Ecto neural progenitor cell (in vitro differentiated cells): ENCODE measurements around the gene IL13.
"Not testable (repeated sequence)": the region's sequence is repeated elsewhere in the genome, so short reads cannot be mapped to it uniquely, and the experiment has no call there.

Experiments
- DNase-seq: peaks from one replicate; pipeline ENCODE4 v3.0.0-alpha.2; 2018; ENCODE audit warnings: low spot score

The IL13 gene

DNA sequence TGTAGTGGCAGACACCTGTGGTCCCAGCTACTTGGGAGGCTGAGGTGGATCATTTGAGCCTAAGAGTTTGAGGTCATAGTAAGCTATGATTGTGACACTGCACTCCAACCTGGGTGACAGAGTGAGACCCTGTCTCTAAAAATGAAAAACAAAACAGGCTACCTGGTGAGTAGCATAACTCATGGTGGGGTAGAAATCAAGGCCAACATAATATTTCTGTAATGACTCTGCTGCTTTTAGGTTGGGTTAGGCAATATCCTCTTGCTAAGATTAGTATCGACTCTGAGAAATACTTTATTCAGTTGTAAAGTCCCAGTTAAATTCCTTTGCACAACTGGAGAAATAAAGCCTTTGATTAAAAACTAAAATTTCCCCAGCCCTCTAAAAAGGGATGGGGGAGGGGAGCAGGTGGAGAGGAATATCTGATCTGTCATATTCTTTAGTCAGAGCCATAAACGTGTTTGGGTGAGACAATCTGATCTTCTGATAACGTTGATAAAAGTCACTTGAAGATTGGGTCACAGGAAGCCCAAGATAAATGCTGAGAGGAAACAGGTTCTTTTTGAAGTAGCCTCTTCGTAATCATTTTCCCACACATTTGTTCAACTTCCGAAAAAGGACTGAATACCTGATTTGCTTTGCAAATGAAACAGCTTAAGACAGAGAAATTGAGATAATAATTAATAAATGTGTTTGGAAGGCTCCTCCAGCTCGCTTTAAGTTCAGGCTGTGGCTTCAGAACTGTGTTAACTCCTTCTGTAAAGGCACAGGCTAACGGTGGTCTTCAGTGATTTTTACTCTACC, 30.8 kb downstream of the IL13 start:
- DNase-seq = no peak

DNA sequence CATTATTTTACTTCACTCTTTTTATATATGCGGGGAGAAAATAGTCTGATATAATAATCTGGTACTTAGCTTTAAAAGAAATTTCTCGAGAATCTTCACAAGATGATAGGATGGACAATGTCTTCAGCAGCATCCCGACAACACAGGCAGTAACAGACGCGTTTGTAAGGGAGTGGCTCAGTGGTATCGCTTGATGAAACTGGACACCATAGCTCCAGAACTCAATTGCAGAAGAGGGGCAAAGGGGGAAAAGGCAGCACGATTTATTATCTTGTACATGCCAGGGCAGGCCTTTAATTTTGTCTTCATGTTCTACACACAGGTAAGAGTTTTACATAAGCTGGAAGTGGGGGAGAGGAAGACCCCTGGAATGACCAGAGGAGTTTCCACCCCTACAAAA, 31.5 kb downstream of the IL13 start:
- DNase-seq = no peak

DNA sequence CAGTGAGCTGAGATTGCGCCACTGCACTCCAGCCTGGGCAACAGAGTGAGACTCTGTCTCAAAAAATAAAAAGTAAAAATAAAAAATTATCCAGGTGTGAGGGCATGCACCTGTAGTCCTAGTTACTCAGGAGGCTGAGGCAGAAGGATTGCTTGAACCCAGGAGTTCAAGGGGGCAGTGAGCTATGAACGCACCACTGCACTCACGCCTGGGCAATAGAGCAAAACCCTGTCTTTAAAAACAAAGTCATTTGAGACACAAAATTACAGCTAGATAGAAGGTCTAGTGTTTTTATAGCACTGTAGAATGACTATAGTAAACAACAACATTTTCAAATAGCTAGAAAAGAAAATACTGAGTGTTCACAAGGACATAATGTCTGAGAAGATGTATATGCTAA, 32.2 kb downstream of the IL13 start:
- no peak for DNase-seq

DNA sequence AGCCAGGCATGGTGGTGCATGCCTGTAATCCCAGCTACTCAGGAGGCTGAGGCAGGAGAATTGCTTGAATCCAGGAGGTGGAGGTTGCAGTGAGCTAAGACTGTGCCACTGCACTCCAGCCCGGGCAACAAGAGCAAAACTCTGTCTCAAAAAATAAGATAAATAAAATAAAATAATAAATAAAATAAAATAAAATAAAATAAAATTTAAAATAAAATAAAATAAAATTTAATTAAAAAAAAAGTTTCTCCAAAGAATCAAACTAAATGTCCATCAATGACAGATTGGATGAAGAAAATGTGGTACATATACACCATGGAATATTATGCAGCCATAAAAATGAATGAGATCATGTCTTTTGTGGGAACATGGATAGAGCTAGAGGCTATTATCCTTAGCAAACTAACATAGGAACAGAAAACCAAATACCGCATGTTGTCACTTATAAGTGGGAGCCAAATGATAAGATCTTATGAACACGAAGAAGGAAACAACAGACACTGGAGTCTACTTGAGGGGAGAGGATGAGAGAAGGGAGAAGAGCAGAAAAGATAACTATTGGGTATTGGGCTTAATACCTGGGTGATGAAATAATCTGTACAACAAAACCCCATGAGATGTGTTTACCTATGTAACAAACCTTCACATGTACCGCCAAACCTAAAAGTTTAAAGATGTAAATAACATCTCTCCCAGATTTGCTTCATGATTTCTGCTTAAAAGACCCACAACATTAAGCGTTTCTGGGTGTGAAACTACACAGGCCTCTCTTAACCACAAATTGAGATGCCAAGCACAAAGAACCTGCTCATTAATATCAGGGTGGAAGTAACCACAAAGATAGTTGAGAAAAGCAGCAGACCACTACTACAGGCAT, 34.0 kb downstream of the IL13 start:
- DNase-seq = not testable (repeated sequence)

DNA sequence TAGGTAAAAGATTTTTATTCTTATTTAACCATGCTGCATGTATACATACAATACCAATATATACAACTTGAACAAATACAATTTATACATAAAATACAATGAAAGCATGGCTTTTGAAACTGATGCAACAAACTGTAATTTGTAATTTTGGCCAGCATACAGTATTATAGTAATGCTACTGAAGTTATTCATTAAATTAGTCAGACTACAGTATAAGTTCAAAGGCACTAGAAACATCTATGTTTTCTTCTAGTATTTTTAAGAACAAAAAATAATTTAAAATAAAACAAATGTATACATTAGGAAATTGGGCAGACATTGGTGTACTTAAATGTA, 34.6 kb downstream of the IL13 start:
- no peak for DNase-seq

DNA sequence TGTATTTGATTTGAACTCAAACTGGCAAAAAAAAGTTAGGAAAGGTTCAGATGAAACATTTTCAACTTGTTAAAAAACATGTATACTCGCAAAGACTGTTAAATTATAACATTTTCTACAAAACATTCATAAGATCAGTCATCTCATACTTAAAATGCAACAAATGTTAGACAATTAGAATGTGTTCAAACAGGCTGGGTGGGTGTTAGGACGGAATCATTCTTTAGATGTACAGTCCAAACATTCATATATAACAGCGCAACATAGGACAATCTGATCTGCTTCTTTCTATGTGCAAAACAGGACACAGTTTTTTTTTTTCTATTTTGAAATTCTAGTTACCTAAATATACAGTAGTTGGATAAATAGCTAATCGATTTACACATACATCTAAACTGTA, 38.0 kb downstream of the IL13 start:
- DNase-seq = no peak

DNA sequence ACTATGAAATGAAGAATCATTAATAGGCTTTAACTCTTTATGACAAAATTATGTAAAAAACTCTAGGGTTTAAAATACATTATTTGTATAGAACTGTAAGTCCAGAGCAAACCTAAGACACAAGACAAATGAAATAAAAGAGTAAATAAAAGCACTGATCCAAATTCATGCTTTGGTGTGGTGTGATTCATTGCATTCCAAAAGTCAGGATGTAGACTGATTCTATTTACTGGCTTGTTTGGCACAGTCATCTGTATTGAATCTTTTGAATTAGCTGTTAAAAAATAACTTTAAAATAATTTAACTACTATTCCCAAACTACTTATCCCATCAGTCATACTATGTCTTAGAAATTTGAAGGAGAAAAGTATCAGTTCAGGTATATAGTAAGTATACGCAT, 46.9 kb downstream of the IL13 start:
- no peak for DNase-seq

DNA sequence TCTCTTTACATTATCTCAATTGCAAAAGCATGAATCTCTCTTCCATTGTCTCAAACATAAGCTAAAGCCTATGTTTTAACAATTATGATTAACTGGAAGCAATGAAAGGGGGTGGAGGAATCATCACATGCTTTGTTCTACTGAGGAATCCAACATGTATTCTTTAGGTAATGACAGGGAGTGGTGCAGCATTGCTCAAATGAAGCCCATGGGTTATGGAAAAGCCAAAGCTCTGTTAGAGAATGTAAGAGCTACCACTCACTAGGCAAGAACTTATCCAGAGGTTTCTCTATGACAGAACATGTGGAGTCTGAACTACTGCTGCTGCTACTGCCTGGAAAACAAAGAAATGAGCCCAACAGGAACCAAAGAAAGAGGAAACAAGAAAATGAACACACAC, 50.7 kb downstream of the IL13 start:
- DNase-seq = no peak
